ENCODE measurements around the gene SLC6A3.

SLC6A3 gene

GRCh38 chr5:1405539-1406530, 39.4 kb downstream of the SLC6A3 start:
- DNase-seq (ENCODE audit: low spot score): no peak

- DNase-seq (ENCODE audit: low spot score): no peak
Measured at GRCh38 chr5:1405121-1405520, 40.1 kb downstream of the SLC6A3 start.

- no peak for DNase-seq (ENCODE audit: low spot score)
Measured at GRCh38 chr5:1404062-1404461, 41.2 kb downstream of the SLC6A3 start.

GRCh38 chr5:1402611-1403255, 42.5 kb downstream of the SLC6A3 start:
- no peak for DNase-seq (ENCODE audit: low spot score)

GRCh38 chr5:1401536-1402138, 43.6 kb downstream of the SLC6A3 start:
- no peak for DNase-seq (ENCODE audit: low spot score)

DNA sequence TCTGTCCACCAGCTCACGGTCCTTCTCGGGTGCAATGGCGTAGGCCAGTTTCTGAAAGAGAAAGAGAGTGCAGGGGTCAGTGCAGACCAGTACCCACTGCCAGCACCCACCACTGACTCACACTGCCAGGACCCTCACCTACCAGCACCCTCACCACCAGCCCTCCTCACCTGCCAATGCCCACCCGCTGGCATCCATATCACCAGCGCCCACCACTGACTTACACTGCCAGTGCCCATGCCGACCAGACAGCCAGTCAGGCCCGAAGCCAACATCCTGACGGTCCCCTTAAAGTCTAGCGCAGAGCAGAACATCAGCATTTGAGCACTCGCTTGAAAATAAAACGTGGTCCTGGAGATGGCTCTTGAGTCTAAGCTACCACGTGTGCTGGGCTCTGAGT, 44.3 kb downstream of the SLC6A3 start:
- DNase-seq (ENCODE audit: low spot score): no peak

- no peak for DNase-seq (ENCODE audit: low spot score)
Measured at GRCh38 chr5:1400211-1400855, 44.9 kb downstream of the SLC6A3 start.

DNA sequence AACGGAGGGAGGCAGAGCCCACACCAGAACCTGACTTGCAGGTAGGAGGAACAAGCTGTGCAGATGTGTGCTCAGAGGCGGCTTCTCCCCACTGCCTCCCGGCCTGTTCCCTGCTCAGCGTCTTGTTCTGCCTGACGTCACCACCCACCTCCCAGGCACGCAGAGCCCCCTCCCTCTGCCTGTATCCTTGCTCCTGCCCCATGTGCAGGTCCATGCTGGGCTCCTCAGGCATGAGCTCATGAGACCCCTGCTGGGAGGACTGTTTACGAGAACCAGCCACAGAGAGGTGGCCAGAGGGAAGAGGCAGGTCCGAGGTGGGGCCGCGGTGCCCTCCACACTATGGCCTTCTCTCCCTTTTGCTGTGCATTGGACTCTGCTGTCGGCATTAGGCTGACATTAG, 45.5 kb downstream of the SLC6A3 start:
- no peak for DNase-seq (ENCODE audit: low spot score)

DNA sequence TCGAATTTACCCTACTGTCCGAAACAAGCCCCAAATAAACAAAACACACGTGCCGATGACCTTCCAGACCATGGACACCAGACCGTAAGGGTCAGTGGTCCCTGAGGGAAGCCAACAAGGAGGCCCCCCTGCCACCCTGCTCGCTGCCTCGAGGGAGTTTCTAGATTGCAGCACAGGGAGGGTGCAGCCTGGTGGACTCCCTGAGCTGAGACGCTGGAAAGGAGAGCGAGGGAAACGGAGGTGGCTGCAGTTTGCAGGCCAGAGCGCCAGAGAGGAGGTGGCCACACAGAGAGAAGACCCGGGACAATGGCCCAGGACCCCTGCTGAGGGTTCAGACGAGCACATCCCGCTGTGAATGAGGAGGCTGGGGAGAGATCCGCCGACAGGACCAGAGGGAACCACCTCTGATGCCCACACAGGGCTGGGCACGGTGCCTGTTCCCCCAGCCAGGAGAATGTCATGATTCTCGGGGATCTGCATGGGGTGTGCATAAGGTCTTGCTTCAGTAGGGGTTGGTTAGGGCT, 48.9 kb downstream of the SLC6A3 start:
- no peak for DNase-seq (ENCODE audit: low spot score)

GRCh38 chr5:1394881-1395860, 50.1 kb downstream of the SLC6A3 start:
- no peak for DNase-seq (ENCODE audit: low spot score)

- no peak for DNase-seq (ENCODE audit: low spot score)
Measured at GRCh38 chr5:1393571-1394501, 51.4 kb downstream of the SLC6A3 start.

DNA sequence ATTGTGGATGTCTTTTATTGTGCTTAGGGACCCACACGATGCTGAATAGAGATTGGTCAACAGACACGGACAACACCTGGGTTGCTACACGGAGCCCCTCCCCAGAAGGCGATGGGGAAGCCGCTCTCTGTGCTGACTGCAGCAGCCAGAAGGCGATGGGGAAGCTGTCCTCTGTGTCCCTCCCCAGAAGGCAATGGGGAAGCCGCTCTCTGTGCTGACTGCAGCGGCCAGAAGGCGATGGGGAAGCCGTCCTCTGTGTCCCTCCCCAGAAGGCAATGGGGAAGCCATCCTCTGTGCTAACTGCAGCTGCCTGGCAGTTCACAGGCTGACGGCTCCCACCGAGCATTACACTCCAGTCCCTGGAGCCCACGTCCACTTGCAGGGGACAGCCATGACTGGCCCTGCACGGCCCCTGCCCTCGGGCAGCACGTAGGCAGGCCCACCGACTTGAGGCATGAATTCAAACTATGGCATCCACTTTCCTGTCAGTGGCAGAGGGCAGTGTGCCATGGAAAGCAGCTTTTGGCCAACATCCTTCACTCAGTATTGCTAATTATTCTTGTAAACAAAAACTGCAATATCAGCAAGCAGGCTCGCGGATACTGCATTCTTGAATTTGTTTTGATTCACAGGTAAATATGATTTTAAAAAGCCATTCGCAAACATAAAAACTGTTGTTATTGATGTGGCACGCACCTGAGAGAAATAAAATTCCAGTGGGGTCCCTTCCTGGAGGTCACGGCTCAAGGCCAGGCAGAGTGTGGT, 52.3 kb downstream of the SLC6A3 start:
- no peak for DNase-seq (ENCODE audit: low spot score)

- DNase-seq (ENCODE audit: low spot score): no peak
Measured at GRCh38 chr5:1392261-1392660, 53.0 kb downstream of the SLC6A3 start.

DNA sequence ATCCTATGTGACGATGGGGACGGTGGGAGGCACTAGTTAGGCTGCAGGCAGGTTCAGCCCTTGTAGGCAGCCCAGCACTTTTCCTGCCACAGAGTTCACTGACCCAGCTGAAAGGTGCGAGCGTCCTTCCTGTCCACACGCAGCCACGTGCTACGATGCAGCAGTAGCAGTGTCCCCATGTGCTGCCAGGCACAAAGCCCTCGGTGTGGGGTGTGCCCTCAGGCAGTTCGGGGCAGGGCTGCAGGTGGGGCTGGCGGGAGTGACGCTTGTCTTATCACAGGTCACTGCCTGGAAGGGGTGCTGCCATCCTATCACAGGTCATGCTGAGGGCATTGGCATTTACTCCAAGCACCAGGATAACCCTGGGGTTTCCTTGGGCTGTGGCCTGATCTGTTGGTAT, 53.5 kb downstream of the SLC6A3 start:
- DNase-seq (ENCODE audit: low spot score): peak; percentile 50

DNA sequence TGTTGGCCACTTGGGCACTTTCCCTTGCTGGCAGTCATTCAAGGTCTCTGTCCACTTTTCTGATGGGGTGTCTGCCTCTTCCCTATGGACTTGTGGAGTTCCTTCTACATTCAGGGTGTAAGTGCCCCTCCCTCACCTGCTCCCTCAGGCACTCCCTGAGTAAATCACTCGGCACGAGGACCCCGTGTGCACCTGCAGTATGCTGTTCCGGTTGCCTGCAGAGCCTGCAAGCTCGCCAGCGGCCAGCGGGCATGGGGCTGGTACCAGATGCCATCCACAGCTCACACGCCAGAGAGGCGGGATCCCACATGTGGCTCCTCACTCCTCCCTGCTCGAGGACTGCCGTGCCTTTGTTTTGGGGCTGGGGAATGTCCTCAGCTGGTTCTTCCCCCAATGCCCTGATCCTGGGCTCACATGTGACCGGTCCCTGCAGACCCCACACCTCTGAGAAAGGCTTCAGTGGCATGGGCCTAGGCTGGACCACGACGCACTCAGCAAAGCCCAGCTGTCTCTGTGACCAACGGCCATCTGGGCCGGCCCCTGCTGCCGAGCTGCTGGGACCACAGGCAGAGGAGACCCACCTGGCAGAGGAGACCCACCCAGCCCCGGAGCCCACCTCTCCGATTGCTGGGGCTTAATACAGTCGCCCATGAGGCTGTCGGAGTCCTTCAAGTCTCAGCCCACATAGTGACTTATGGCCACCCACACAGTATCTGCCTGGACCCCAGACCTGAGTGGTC, 54.2 kb downstream of the SLC6A3 start:
- DNase-seq (ENCODE audit: low spot score): no peak

GRCh38 chr5:1390333-1390732, 54.9 kb downstream of the SLC6A3 start:
- DNase-seq (ENCODE audit: low spot score): no peak

GRCh38 chr5:1388383-1388967, 56.8 kb downstream of the SLC6A3 start:
- no peak for DNase-seq (ENCODE audit: low spot score)

DNA sequence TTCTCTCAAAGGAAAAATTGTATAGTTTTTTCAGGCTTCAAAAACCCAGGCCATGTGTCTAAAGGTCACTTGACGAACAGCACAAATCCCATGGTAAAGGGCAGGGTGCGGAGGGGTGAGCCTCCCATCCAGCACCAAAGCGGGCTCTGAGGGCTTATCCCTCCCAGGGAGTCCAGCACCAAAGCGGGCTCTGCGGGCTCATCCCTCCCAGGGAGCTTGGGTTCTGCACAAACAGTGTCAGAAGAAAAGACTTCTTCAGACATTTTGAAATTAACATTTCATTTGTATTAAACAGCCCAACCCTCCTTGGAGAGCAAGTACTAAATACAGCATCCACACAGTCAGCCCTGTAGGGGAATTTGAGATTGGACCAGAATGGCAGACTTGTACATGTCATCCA, 57.4 kb downstream of the SLC6A3 start:
- DNase-seq (ENCODE audit: low spot score): no peak

All from SW480 (cell line).